Fibroblast of lung (primary cell): ENCODE results near the gene PLCL1.

Experiments used
- CTCF ChIP-seq, 2 donors: IDR thresholded peaks in 1 of 2; conservative IDR thresholded peaks in 1 of 2; 1 replicate in 1 of 2; 2 replicates in 1 of 2; pipeline ENCODE4 v1.5.1; 2011 to 2012; ENCODE audit warnings: low read length in 2 of 2, control low read depth in 1 of 2, inconsistent platforms in 1 of 2, low read depth in 1 of 2, mild to moderate bottlenecking in 1 of 2
- EZH2 ChIP-seq: IDR thresholded peaks from 2 replicates; pipeline ENCODE4 v1.5.1; 2012; ENCODE audit warnings: low read length, control low read depth, mild to moderate bottlenecking; ENCODE audit errors: missing control alignments

- TF ChIP-seq CTCF (conservative IDR thresholded peaks at IDR 0.05 in 1 of 2, IDR thresholded peaks at IDR 0.05 in 1 of 2; ENCODE audit: low read depth in 1 of 2, low read length in 2 of 2) (no peak), EZH2 (no peak)
Measured at GRCh38 chr2:197911667-197912066, 107.3 kb downstream of the PLCL1 start.
